Stimulated activated CD4-positive, alpha-beta T cell treated with anti-CD3 and anti-CD28 coated beads, Interleukin-4, amount 100 ng/mL, for 48 hours (primary cell): ENCODE data around the gene KCNN3.

ENCODE experiments used
- DNase-seq, 2 donors: peaks; one replicate each; pipeline ENCODE4 v3.0.0-alpha.2; 2020; ENCODE audit warnings: low read depth in 2 of 2

KCNN3 gene

DNA sequence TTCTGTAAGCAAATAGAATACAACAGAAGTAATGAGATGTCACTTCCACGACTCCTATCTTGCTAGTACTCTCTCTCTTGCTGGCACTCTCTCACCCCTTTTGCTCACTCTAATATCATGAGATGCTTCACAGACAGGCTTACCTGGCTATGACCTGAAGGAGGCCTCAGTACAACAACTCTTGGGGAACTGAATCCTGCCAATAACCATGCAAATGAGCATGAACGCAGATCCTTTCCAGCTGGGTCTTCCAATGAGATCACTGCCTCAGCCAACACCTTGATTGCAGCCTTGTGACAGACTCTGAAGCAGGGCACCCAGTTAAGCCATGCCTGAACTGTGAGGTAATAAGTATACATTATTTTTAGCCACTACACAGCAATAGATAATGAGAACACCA, 209.0 kb downstream of the KCNN3 start:
- DNase-seq = no peak

DNA sequence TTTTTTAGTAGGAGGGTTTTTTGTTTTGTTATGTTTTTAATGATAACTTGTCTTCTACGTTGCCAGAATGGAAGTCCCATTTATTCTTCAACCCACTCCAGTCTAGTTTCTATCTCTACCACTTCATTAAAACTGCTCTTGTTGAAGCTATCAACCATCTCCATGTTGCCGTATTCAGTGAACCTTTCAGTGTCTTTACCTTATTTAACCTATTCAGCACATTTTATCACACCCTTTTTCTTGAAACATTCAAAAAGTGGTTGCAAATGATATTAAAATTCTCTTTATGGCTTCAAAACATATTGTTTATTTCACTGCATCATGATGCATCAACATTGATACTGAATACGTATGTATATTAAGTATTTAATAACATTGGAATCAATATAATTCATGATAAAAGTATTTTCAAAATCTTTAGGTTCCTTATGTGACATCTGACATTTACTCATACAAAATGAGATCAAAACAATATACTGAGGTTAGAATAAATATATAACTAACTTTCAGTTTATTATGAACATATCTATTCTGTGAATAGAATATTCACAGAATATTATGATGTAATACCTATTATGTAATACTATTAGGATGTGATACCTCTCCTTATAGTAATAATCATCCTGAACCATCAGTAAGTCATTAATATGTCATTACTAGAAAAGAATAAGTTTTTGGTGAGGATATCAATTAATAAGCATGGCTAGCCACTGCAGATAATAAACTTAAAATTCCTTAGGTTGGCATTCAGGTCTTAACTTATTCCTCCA, 210.1 kb downstream of the KCNN3 start:
- no peak for DNase-seq

DNA sequence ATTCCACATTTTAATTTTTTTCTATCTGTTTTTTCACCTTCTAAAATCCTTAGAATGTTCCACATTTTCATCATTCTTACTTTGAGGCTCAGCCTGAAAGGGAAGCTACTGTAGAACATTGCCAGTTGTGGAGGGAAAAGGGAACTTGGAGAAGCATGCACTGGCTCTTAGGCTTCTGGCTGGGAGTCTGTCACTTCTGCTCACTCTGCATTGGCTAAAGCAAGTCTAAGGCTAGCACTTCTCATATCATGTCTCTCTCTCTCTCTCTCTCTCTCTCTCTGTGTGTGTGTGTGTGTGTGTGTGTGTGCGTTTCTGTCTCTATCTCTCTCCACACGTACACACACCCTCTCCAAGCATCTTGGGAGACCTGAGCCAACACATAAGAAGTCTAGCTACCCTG, 212.5 kb downstream of the KCNN3 start:
- no peak for DNase-seq

DNA sequence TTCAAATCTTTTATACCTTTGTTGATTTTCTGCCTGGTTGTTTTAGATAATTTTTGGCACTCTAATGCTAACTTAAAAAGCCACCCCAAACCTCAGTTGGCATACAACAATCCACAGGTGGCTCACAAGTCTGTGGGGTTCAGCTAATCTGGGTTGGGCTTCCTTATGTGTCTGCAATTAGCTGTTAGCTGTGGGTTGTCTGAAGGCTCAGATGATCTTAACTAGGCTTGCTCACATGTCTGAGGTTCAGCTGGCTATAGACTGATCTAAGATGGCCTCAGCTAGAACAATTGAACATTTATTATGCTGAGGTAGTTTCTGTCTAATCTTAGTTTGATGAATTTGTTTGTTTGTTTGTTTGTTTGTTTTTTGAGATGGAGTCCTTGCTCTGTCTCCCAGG, 217.2 kb downstream of the KCNN3 start:
- no peak for DNase-seq
